Stimulated activated CD4-positive, alpha-beta T cell treated with anti-CD3 and anti-CD28 coated beads, Interleukin-15, amount 100 ng/mL, for 48 hours (primary cell): Measurements from ENCODE around the gene CHMP2B.

Experiments
- DNase-seq, 2 donors: peaks; one replicate each; pipeline ENCODE4 v3.0.0-alpha.2; 2020; ENCODE audit warnings: low read depth in 2 of 2

The CHMP2B gene

GRCh38 chr3:87227104-87227834 lies at the start of gene CHMP2B:
Gene CHMP2B (plus strand): TSS chr3:87227309. CDS start chr3:87227523, 214 bp downstream.
- peak; percentile 76 to 81 for DNase-seq

DNA sequence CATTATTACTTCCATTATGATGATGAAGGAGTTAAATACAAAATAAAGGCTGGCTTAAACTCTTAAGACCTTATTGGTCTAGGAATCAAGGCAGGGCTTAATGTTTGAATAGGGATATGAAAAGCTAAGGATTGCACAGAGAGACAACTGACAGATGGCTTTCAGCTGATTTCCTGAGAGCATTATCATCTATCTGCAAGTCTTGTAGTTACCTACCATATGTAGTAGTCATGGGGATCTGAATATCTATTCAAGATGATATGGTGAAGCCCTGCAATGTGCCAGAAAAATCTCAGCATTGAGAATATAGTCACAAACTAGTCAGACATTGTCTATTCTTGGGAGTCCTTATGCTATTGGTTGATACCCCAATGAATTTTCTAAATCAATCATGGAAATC lies 47.5 kb upstream of the CHMP2B start:
- DNase-seq = no peak

DNA sequence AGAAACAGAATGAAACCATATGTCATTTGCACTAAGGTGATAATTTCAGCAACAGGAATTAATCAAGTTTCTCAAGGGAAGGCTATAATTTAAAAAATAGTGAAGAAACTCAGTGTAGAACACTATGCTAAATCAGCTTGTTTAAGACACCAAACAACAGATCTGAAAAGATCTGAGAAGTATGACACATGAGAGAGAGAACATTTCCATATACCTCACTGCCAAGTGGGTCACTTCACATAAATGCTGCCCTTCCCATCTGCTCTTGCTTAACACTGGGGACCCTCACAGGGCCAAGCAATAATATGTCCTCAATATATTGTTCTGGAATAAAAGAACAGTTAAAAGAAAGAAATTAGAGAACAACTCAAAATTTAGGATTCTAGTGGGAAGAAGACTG lies 45.6 kb upstream of the CHMP2B start:
- no peak for DNase-seq

- DNase-seq = no peak
Observed at GRCh38 chr3:87182023-87182422, 45.1 kb upstream of the CHMP2B start.

GRCh38 chr3:87186608-87187159 lies 40.4 kb upstream of the CHMP2B start:
- DNase-seq = no peak

DNA sequence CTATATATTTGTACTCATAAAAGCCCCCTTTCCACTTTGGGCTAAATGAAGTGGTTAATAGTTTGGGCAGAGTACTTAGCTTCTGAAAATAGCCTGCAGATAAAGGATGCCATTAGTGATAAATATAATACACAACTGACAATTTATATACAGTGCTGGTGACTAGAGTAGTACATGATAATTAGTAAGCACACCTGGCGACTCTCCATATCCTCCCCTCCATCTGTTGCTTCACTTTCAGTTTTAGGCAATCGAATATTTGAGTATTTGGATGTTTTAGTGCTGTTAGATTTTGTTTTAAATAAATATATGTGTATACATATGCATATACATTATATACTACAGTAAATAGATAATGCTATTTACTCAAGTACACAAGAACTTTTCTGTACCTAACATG lies 35.9 kb upstream of the CHMP2B start:
- no peak for DNase-seq

GRCh38 chr3:87191641-87192040 lies 35.5 kb upstream of the CHMP2B start:
- no peak for DNase-seq

GRCh38 chr3:87196879-87197278 lies 30.2 kb upstream of the CHMP2B start:
- DNase-seq = no peak

DNA sequence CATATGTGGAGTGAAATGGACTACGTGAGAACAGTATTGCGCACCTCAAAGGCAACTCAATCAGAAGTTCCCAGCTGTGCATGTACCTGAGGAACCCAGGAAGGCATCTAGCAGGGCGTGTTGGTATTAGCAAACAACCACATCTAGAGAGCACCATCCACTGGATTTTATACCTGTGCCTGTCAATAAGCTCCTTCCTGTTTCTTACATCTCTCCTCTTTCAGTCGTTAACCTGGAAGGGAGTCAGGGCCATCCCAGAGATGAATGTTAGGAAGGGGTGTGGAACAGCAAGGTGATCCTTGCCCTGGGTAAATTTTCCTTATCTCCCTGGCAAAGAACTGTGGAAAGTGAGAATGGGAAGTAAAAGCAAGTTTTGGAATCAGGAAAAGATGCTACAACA lies 29.6 kb upstream of the CHMP2B start:
- DNase-seq = no peak

DNA sequence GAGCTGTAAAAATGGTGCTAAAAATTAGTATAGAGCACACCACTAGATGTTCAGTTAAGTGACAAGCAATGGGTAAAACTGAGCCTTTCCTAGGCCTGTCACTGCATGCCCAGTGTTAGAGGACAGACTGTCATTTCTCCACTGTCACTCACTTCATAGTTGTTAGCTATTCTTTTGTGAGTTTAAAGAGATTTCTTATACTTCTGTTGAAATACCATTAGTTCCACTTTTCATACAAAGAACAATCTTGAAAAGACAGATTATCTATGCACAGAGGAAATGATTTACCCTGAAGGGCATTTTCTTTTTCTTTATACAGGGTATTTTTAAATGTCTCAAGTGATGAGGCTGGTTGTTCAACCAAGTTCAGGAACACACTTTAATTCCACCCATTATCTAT lies 28.3 kb upstream of the CHMP2B start:
- no peak for DNase-seq

GRCh38 chr3:87199628-87200027 lies 27.5 kb upstream of the CHMP2B start:
- no peak for DNase-seq

- DNase-seq = no peak
Observed at GRCh38 chr3:87200060-87200647, 27.0 kb upstream of the CHMP2B start.

GRCh38 chr3:87201727-87202126 lies 25.4 kb upstream of the CHMP2B start:
- DNase-seq = no peak

GRCh38 chr3:87203809-87204208 lies 23.3 kb upstream of the CHMP2B start:
- no peak for DNase-seq

GRCh38 chr3:87206070-87206469 lies 21.0 kb upstream of the CHMP2B start:
- no peak for DNase-seq

DNA sequence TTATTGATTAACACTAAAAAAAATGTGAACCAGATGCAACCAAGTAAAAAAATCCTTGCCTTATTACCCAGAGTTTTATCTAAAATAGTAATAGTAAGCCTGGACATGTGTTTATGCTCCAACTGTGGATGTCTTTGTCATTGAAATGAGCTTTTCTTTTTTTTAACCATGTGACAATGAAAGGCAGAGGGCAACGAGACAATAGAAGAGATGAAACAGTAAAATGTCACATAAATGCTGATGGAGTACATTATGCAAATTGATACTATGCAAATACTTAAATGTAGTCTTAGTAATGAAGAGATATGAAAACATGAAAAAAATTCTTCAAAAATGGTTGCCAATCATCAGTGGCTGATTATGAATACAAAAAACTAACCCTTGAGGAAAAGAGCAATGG lies 20.5 kb upstream of the CHMP2B start:
- DNase-seq = no peak

- DNase-seq = no peak
Observed at GRCh38 chr3:87207460-87207859, 19.6 kb upstream of the CHMP2B start.

GRCh38 chr3:87209111-87209510 lies 18.0 kb upstream of the CHMP2B start:
- no peak for DNase-seq

DNA sequence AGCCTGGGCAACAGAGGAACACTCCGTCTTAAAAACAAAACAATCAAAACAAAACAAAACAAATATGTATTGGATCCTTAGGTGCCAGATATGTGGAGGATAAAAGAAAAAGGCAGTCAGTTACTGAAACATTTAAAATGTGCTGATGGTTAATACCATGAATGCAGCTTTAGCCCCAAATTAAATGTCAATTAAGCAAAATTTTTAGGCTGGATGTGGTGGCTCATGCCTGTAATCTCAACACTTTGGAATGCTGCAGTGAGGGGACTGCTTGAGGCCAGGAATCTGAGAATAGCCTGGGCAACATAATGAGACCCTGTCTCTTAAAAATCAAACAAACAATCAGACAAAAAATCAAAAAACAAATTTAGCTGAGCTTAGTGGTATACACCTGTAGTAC lies 8.5 kb upstream of the CHMP2B start:
- no peak for DNase-seq

GRCh38 chr3:87219611-87220010 lies 7.5 kb upstream of the CHMP2B start:
- no peak for DNase-seq

DNA sequence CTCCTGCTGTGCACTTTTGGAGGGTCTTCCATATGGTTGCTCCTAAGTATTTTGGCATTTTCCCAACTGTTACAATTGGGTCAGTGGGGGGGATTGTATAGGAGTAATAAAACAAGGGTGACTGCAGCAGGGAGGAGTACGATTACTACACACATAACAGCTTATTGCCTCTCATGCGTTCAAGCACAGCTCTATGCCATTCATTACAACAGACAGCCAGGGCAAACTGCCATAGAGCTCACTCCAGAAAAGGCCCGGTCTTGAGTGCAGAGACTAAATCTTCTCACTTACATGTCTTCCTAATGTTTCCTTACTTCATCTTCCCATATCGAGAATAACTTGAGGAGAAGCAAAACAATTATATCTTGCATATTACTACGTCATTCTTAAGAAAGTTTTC lies 1.4 kb upstream of the CHMP2B start:
- DNase-seq = no peak

GRCh38 chr3:87227835-87228144 lies 681 bp downstream of the CHMP2B start:
- no peak for DNase-seq

- no peak for DNase-seq
Observed at GRCh38 chr3:87228316-87228715, 1.2 kb downstream of the CHMP2B start.

DNA sequence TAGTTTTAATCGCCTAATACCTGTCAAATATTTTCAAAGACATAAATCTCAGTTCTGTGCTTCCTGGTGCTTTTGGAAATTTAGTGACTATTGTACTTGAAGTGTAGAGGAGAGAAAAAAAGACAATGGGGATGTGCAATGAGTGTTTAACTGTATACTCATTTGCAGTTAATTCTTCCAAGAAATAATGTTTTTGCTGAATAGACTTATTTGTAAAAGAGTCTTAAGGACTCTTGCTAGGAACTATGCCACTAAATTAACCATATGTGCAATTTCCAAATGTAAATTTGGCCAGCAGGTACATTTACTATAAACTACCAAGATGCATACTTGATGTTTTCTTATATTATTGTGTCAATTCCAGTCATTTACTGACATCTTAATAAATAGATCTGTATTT lies 2.0 kb downstream of the CHMP2B start:
- no peak for DNase-seq
